CD4-positive, alpha-beta T cell (primary cell): ENCODE results near the gene MGA. TPM values are rescaled to one million over a fixed set of nuclear protein-coding genes. Genes with fewer than 3 reads are reported as not detected.

Experiments
- ATAC-seq: fragments of 200-7000 bp; cut with Tn5 transposase; one replicate; pipeline ENCODE4 v1.10.0; 2022; ENCODE audit warnings: mild to moderate bottlenecking; ENCODE audit not compliant: poor library complexity
- CTCF ChIA-PET: fragments of 350-600 bp; sonication (Branson Sonifier 250); formaldehyde crosslinking; loops from one replicate; lab custom pipeline; 2021; ENCODE audit warnings: antibody characterized with exemption, inconsistent platforms; lab: Charles Lee
- POLR2A ChIA-PET: fragments of 350-600 bp; sonication (Branson Sonifier 250); formaldehyde crosslinking; loops from one replicate; lab custom pipeline; 2021; ENCODE audit warnings: antibody characterized with exemption, inconsistent platforms; lab: Charles Lee
- DNase-seq, 14 experiments: peaks; one replicate each; pipeline ENCODE4 v3.0.0-alpha.2; 2013 to 2020; ENCODE audit warnings: mixed read lengths in 2 of 14
- H3K27ac ChIP-seq, 2 donors: one replicate each; pipeline versions ENCODE4 v1.5.1 to v1.7.0; 2013; ENCODE audit warnings: low read length in 2 of 2, low read depth in 1 of 2, mild to moderate bottlenecking in 1 of 2
- H3K27me3 ChIP-seq, 2 experiments: 1 replicate in 1 of 2; 2 replicates in 1 of 2; pipeline versions ENCODE4 v1.6.1 to v1.7.0; 2013; ENCODE audit warnings: low read length in 2 of 2, control low read depth in 1 of 2, mild to moderate bottlenecking in 1 of 2, moderate library complexity in 1 of 2; ENCODE audit not compliant: insufficient read depth in 2 of 2, control insufficient read depth in 1 of 2
- H3K36me3 ChIP-seq: one replicate; pipeline ENCODE4 v1.6.1; 2013; ENCODE audit warnings: low read length, control low read depth; ENCODE audit not compliant: insufficient read depth
- H3K4me1 ChIP-seq: one replicate; pipeline ENCODE4 v1.6.1; 2013; ENCODE audit warnings: low read length, control low read depth; ENCODE audit not compliant: insufficient read depth
- H3K4me3 ChIP-seq: one replicate; pipeline ENCODE4 v1.5.1; 2013; ENCODE audit warnings: mild to moderate bottlenecking, low read length, moderate library complexity
- H3K9me3 ChIP-seq, 2 experiments: 1 replicate in 1 of 2; 2 replicates in 1 of 2; pipeline versions ENCODE4 v1.6.1 to v1.7.0; 2013; ENCODE audit warnings: low read length in 2 of 2, mild to moderate bottlenecking in 2 of 2, control low read depth in 1 of 2, moderate library complexity in 1 of 2; ENCODE audit not compliant: control insufficient read depth in 1 of 2, insufficient read depth in 1 of 2
- H3K27ac Mint-ChIP-seq: one replicate; pipeline ENCODE4 v1.8.0; 2020; ENCODE audit warnings: mixed read lengths
- H3K27me3 Mint-ChIP-seq: one replicate; pipeline ENCODE4 v1.8.0; 2021; ENCODE audit warnings: mixed read lengths
- H3K36me3 Mint-ChIP-seq: one replicate; pipeline ENCODE4 v1.8.0; 2021; ENCODE audit warnings: low read depth, mixed read lengths
- H3K4me1 Mint-ChIP-seq: one replicate; pipeline ENCODE4 v1.8.0; 2021; ENCODE audit warnings: low read depth, mixed read lengths
- H3K4me3 Mint-ChIP-seq: one replicate; pipeline ENCODE4 v1.8.0; 2020; ENCODE audit warnings: mild to moderate bottlenecking, mixed read lengths
- H3K9me3 Mint-ChIP-seq: one replicate; pipeline ENCODE4 v1.8.0; 2020; ENCODE audit warnings: mixed read lengths
- intact Hi-C, 2 experiments: fragments of 100-400 bp; cut with DNase I in 1 of 2; cut with micrococcal nuclease in 1 of 2; formaldehyde crosslinking; loops; one replicate each; pipeline versions ENCODE4 v1.15.1 to v1.9.0; 2023 to 2025; cut with DNase I, micrococcal nuclease
- total RNA-seq, 174 experiments: library from RNA in 2 of 174; stranded (reverse) in 2 of 174; gene quantifications; one replicate each; pipeline ENCODE4 v1.2.3 and lab custom pipeline; 2021 to 2026
- TF ChIP-seq, protein P1 (sequence below): fragments of 200-600 bp; IDR thresholded peaks from one replicate; pipeline ENCODE4 v1.8.0; 2022; ENCODE audit warnings: antibody characterized with exemption, mild to moderate bottlenecking

MGA gene
- total RNA-seq, 2 experiments from 2014 or later: 31.0 to 33.9 TPM

DNA sequence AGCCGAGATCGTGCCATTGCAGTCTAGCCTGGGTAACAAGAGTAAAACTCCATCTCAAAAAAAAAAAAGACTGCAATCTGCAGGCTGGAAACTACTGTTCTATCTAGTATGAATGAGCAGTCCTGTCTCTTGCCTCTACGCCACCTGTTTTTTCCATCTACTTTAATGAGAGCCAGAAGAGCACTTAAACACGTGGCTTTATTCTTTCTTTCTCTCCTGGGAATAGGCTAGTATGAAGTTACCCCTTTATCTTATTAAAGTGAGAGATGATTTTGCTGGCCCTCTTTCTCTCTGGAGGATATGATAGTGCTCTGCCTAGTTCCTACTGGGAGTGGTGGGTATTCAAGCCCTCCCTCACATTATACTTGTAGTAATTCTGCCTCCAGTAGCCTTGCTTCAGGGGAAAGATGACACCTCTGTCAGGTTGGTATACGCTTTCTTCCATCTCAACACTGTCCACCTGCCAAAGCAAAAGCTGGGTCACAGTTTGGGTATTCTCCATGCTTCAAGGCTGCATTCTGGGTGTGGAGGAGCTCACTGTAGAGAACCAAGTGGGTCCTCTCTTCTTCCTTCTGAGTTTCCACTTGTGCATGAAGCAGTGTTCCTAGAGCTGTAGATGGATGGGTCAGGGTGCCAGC is 131.9 kb downstream of the MGA start:
- intact Hi-C loops: no loop called here
- H3K27me3 ChIP-seq: no peaks in the 10 kb centered on the region
- H3K27ac Mint-ChIP-seq: no peak overlapping the region
- no peak for ATAC-seq
- no peaks in the 10 kb centered on the region for H3K9me3 ChIP-seq
- DNase-seq: no peak
- H3K9me3 Mint-ChIP-seq: no peaks in the 10 kb centered on the region
- ChIA-PET CTCF (interaction anchor here (0.8 kb wide), 1 partner anchor 17 kb away, joined by 4 read pairs; no protein-coding TSS in a partner anchor), POLR2A (no interaction called here)
- peaks cover 68% of the 10 kb centered on the region for H3K4me1 Mint-ChIP-seq
- peaks cover 17% of the 10 kb centered on the region for H3K4me1 ChIP-seq
- H3K36me3 ChIP-seq: no peaks in the 10 kb centered on the region
- H3K4me3 ChIP-seq: no peak overlapping the region
- no peak overlapping the region for H3K27ac ChIP-seq
- TF ChIP-seq, protein P1, sequence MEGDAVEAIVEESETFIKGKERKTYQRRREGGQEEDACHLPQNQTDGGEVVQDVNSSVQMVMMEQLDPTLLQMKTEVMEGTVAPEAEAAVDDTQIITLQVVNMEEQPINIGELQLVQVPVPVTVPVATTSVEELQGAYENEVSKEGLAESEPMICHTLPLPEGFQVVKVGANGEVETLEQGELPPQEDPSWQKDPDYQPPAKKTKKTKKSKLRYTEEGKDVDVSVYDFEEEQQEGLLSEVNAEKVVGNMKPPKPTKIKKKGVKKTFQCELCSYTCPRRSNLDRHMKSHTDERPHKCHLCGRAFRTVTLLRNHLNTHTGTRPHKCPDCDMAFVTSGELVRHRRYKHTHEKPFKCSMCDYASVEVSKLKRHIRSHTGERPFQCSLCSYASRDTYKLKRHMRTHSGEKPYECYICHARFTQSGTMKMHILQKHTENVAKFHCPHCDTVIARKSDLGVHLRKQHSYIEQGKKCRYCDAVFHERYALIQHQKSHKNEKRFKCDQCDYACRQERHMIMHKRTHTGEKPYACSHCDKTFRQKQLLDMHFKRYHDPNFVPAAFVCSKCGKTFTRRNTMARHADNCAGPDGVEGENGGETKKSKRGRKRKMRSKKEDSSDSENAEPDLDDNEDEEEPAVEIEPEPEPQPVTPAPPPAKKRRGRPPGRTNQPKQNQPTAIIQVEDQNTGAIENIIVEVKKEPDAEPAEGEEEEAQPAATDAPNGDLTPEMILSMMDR: no peak
- no peaks in the 10 kb centered on the region for H3K27me3 Mint-ChIP-seq
- no peak overlapping the region for H3K4me3 Mint-ChIP-seq
- H3K36me3 Mint-ChIP-seq: no peaks in the 10 kb centered on the region

DNA sequence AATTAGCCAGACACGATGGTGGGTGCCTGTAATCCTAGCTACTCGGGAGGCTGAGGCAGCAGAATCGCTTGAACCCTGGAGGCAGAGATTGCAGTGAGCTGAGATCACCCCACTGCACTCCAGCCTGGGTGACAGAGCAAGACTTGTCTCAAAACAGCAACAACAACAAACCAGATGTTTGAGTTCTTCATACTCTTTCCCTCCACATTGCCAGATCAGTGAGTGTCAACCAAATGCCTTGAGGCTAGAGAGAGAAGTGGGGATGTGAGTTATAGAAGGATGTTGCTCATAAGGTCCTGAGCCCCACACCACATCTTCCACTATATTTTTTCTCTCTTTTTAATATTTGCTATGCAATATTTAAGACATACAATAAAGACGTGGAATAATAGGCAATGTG is 133.9 kb downstream of the MGA start:
- Mint-ChIP-seq H3K27ac (no peak overlapping the region), H3K36me3 (peaks cover 6% of the 10 kb centered on the region), H3K27me3 (no peaks in the 10 kb centered on the region), H3K4me3 (no peak overlapping the region), H3K4me1 (peaks cover 57% of the 10 kb centered on the region), H3K9me3 (no peaks in the 10 kb centered on the region)
- ChIA-PET CTCF (no interaction called here), POLR2A (no interaction called here)
- no peaks in the 10 kb centered on the region for H3K9me3 ChIP-seq
- H3K4me1 ChIP-seq: peaks cover 17% of the 10 kb centered on the region
- H3K36me3 ChIP-seq: peaks cover 3% of the 10 kb centered on the region
- H3K27me3 ChIP-seq: no peaks in the 10 kb centered on the region
- no peak overlapping the region for H3K27ac ChIP-seq
- DNase-seq (no peak), ATAC-seq (no peak)
- intact Hi-C loops: loop anchor here in 1 of 2 experiments (2.0 kb wide), 1 partner anchor 13 kb away; no protein-coding TSS in a partner anchor
- TF ChIP-seq, protein P1: no peak
- H3K4me3 ChIP-seq: no peak overlapping the region

DNA sequence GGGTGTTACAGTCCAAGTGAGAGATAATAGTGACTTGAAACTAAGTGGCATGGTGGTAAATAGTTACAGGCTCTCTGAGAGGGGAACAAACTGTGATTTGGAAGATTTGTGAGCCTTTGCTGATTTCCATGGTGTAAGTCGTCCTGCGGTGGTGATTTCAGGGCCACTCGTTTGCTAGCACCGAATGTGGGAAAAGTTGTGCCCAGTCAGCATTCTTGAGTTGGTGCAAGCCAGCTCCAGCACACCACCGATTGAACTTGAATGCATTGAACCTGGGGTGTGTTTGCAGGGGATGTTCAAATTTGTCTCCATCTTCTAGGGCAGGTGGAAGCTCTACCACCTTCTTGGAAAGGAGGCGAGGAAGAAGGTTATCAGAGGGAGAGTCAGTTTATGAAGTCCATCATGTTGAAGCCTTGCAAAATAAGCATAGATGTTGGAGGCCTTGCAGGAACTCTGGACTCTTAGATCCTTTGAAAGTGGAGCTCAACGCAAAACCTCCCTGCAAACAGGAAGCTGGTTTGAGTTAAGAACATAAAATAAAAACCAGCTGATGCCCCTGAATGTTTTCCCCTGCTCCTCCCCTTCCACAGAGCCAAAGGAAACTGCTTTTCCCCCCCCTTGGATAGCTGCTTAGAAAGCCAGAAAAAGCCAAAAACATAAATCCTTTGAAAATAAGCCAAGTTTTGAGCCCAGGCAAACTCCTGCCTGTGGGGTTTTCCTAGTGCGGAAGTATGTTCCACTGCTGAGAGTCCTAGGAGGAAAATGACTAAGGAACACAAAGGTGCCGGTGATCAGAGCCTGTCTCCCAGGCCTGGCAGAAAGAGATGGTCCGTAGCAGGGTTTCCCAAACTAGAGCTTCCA is 136.0 kb downstream of the MGA start:
- Mint-ChIP-seq H3K36me3 (peaks cover 26% of the 10 kb centered on the region), H3K4me3 (peak overlapping the region; percentile 30), H3K27ac (no peak overlapping the region), H3K27me3 (no peaks in the 10 kb centered on the region), H3K9me3 (no peaks in the 10 kb centered on the region), H3K4me1 (peaks cover 36% of the 10 kb centered on the region)
- ATAC-seq (no peak), DNase-seq (no peak)
- H3K4me1 ChIP-seq: peaks cover 7% of the 10 kb centered on the region
- CTCF ChIA-PET: interaction anchor here (1.2 kb wide), 1 partner anchor 24 kb away, joined by 4 read pairs; no protein-coding TSS in a partner anchor
- H3K9me3 ChIP-seq: no peaks in the 10 kb centered on the region
- H3K4me3 ChIP-seq: no peak overlapping the region
- POLR2A ChIA-PET: interaction anchor here (2.0 to 2.3 kb wide), 2 partner anchors 22 to 31 kb away, joined by 6 to 9 read pairs; partner anchors contain the start of gene MAPKBP1
- no peaks in the 10 kb centered on the region for H3K27me3 ChIP-seq
- TF ChIP-seq, protein P1: no peak
- H3K27ac ChIP-seq: no peak overlapping the region
- intact Hi-C loops: loop anchor here in 1 of 2 experiments (2.0 kb wide), 1 partner anchor 15 kb away; no protein-coding TSS in a partner anchor
- H3K36me3 ChIP-seq: peaks cover 13% of the 10 kb centered on the region
